GM19324 (cell line): ENCODE results near the gene VIT.
"Not testable (repeated sequence)": the region's sequence is repeated elsewhere in the genome, so short reads cannot be mapped to it uniquely, and the experiment has no call there.

Experiments used
- ATAC-seq: cut with Tn5 transposase; IDR thresholded peaks from one replicate; pipeline ENCODE4 v1.9.1; 2021; ENCODE audit warnings: mild to moderate bottlenecking, moderate library complexity; ENCODE audit not compliant: unreplicated experiment, low FRiP score

VIT gene

DNA sequence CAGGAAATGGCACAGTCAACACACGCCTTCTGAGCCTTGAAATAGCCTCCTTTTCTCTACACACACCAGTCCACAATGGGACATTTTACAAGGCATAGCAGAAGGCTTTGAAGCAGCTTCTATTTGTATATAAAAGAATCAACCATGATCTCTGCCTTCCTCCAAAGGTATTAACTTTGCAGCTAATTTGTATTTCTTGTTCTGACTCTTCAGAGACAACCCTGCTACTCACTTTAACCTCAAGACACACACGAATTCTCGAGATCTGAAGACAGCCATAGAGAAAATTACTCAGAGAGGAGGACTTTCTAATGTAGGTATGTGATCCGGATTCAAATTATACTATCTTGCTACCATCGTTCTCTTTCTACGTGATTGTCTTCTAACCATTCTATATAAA is 104.6 kb downstream of the VIT start:
- ATAC-seq = no peak

DNA sequence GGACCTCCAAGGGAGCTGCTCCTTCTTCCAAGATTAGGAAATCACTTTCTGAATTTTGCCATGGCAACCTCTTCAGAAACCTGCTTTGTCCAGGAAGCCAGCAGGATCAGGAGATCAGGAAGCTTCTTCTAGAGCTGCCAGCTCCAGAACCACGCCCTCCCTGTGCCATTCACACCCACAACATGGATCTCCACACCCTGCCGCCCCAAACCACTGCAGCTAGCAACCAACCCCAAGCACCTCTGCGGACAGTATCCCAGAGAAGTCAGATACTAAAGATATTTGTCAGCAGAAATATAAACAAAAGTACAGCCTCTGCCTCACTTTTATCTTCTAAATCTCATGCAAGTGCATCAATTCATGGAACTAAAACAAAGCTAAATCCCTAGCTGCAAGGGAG is 106.4 kb downstream of the VIT start:
- ATAC-seq = no peak

DNA sequence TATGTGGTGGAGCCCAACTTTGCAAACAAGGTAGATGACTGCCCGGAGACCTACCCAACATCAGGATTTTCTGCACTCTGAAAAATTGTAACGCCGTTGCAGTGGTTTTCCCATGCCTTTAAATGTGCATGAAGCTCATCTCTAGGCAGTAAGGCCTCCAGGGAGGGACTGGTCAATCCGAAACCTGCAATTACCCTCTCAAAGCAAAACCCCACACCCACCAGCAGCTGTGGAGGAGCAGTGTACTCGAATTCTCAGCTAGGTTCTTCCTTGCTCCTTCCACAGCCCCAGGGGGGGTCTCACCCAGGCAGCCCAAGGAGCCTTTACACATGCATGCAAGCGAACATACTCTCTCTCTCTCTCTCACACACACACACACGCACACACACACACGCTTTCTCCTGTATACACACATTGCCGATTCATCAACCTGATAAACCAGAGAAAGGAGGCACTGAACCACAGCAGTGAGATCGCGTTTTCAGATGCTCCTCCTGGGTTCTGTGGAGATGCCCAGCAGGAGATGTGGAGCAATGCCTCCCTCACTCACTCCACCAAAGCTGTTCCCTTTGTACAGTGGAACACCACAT is 109.2 kb downstream of the VIT start:
- ATAC-seq = no peak

DNA sequence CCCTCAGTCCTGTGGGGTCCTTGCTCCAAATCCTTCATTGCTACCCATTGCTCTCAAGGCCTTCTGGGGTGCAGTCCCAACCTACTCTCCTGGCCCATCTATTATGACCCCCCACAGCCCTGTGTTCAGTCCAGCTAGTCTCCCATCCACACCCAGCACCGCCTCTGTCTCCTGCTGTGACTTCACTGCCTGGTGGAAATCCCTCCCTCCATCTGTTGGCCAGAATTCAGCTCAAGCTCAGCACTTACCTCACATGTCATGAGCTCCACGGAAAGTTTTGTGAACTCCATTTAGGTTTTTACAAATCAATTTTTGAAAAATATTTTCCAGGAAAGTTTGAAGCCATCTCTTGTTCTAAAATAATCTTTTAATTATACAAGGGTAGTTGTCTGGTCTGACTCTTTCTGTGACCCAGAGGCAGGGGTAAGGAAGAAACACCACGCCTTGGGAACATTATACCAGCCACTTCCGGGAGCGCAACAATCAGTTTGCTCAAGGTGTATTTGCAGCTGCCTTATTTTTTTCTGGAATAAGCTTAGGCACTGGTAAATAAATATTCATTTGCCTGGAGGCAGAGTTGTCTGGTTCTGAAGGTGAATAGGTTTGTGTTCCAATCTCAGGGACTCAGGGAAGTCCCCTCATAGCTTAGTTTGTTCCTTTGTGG is 110.8 kb downstream of the VIT start:
- no peak for ATAC-seq

DNA sequence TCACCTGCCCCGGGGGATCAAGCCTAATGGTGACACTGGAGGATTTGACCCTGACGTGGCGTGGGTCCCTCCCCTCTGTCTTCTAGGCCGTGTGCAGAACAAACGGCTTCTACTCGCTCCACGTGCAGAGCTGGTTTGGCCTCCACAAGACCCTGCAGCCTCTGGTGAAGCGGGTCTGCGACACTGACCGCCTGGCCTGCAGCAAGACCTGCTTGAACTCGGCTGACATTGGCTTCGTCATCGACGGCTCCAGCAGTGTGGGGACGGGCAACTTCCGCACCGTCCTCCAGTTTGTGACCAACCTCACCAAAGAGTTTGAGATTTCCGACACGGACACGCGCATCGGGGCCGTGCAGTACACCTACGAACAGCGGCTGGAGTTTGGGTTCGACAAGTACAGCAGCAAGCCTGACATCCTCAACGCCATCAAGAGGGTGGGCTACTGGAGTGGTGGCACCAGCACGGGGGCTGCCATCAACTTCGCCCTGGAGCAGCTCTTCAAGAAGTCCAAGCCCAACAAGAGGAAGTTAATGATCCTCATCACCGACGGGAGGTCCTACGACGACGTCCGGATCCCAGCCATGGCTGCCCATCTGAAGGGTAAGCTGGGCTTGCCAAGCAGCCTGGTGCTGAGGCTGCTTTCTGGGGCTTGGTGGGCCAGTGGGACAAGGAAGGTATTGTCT is 112.0 kb downstream of the VIT start:
- ATAC-seq = no peak

DNA sequence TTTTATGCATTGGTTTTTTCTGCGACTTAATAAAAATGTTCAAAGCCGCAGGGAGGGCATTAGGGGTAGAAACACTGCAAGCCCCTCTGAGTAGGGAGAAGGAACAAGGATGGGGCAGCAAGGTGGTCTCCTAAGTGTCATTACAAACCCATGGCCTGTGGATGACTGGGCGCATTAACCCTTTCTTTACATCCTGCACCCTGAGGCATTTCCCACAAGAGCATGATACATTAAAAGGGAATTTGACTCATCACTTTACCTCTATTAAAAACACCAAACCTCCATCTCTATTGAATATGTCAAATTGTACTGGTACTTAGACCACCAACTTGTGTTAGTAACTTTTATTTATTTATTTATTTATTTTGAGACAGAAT is 112.5 kb downstream of the VIT start:
- ATAC-seq = no peak

DNA sequence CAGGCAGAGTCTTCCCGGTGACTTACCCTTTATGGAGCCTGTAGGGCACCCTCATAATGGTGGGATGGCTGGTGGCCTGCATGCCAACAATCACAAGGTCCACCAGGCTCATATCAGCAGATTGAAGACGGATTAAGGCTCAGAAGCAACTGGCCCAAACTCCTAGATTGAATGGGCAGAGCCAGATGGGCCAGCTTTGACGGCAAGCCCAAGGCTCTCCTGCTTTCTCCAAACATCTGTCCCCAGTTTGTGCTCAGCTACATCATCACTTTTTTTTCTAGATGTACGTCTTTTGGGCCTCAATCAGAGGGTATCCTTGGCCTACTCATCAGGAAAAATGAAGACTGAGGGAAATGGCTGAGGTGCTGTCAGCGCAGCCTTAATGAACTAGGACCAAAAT is 114.6 kb downstream of the VIT start:
- no peak for ATAC-seq

DNA sequence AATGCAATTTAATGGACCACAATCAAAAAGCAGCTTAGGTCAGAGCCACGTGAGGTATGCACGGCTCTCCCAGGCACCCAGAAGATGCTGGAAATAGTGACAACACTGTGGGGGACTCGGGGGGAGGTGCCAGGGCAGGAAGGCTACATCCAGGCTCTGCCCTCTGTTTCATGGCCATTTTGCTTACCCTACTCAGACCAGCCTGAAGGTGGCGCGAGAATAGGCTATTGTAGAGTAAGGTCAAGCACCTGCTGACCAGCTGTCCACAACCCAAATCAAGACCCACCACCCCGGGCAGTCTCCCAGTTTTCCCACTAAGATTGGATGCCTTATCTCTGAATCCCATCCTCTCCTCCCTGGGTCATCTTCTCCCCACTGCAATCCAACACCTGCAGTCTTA is 115.7 kb downstream of the VIT start:
- no peak for ATAC-seq

DNA sequence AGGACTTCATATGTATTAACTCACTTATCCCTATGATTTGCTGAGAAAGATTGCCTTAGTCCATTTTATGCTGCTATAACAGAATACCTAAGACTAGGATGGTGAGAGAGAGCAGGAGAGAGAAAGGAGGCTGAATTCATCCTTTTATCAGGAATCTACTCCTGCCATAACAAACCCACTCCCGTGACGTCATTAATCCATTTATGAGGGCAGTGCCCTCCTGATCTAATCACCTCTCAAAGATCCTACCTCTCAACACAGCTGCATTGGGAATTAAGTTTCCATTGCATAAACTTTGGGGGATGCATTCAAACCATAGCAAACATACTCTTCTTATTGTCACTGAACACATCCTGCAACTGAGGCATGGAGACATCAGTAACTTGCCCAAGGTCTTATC is 122.0 kb downstream of the VIT start:
- ATAC-seq = no peak

DNA sequence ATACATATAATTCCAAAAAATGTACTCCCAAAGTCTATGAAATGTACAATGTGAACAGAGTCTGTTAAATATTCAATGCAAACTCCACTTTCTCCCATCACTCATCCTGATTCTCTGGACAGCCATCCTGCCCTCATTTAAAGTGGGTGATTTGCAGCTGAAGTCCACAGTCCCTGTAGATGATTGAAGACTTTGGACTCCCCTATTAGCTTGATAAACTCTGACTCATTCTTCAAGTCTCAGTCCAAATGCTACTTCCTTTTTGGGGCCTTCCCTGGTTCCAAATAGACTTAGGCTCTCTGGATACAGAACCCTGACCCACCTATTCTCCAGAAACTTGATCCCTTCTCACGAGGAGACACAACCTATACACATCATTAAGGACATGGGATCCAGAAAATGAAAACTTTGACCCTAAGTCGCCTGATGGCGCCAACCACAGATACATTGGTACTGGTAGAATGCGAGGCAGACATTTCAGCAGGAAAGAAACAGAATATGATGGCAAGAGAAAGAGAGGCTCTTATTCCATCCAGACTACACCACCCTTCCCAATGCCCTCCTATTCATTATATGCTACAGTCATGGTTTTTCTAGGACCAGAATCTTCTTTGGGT is 122.7 kb downstream of the VIT start:
- no peak for ATAC-seq

DNA sequence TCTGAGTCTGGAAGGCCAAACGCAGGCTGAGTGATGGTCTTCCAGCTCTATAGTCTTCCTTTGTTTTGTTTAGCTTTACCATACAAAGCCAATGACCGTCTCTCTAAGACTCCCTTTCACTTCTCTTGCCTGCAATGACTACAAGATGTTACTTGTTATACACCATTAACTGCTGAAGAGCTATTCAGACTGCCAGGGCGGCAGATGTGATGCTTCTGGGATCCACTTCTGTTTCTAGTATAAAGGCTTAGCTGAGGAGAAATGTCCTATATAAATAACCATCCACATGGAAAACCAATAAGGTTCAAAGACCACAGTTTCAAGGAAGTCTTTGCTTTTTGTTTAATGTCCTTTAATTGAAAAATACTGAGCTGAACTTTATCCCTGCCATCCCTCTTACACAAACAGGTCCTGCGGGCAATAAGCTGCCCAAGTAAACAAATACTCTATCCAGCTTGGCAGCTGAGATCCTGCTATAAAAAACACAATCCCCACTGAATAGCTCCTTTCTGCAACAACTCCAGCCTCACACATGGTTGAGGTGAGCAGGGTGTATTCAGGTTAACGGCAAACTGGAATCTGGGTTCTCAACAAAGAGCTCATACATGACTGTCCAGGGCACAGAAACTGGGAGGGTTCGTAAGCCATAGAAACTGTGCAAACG is 124.6 kb downstream of the VIT start:
- ATAC-seq = no peak

DNA sequence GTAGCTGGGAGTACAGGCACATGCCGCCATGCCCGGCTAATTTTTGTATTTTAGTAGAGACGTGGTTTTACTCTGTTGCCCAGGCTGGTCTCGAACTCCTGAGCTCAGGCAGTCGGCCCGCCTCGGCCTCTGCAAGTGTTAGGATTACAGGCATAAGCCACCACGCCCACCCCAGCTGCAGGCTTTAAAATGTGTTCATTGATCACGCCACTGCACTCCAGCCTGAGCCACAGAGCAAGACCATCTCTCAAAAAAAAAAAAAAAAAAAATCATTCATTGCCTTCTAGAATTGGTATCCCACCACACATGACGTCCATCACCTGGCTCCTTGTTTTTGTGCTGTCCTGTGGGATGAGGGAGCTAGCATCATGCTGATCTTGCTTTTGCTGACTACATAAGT is 127.4 kb downstream of the VIT start:
- ATAC-seq = no peak

DNA sequence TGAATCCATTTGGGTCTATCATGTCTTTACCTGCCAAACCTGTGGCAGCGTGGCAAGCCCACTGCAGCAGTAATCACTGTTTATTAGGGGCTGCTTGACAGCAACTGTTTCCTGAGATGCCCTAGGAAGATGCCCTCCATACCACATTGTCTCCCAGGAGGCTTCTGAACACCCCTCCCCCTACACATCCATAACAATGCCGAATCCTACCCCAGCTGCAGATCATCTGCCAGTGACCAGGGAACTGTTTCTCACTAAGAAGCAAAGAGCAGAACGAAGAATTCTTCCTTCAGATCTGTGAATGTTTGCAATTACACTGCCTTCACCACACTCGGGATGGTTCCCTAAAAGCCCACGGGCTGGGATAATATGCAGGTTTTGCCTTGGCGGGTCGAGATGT is 127.8 kb downstream of the VIT start:
- no peak for ATAC-seq

DNA sequence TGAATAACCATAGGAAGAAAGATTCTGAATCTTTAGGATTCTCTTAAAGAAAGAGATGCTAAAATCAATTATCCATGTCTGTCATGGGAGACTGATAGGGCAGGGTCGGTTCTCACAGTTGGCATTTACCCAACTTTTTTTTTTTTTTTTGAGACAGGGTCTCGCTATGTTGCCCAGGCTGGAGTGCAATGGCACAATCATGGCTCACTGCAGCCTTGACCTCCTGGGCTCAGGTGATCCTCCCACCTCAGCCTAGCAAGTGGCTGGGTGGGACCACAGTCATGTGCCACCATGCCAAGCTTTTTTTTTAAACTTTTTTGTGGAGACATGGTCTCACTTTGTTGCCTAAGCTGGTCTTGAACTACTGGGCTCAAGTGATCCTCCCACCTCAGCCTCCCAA is 128.2 kb downstream of the VIT start:
- ATAC-seq = not testable (repeated sequence)

DNA sequence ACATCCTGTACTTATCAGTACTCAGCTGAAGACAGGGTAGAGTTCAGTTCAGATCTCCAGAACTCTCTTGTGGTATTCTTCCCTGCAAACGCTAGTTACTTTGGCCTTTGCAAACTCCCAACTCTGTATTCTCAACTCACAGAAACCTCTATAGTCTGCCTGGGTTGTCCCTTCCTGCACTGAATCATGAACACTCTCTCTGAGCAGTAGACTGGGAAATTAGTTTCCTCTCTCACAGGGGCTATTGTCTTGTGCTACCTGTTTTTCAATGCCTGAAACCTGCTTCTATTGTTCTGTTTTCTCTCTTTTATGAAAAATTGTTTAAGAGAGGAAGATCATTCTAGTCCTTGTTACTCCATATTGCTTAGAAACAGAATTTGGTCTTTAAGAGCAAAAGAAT is 134.7 kb downstream of the VIT start:
- no peak for ATAC-seq

DNA sequence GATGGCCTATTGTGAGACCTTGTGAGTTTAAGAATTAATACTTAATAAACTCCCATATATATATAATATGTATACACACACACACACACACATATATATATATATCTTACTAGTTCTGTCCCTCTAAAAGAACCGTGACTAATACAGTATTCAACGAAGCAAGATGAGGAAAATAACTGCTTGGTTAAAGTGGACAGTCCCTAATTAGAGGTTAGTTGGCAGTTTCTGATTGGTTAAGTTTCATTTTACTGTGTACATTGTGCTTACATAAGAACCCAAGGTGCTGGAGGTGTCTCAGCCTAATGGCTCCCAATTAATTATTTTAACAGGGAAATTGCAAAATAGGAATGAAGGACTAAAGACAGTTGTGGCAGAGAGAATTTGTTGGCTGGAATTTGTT is 137.7 kb downstream of the VIT start:
- no peak for ATAC-seq

DNA sequence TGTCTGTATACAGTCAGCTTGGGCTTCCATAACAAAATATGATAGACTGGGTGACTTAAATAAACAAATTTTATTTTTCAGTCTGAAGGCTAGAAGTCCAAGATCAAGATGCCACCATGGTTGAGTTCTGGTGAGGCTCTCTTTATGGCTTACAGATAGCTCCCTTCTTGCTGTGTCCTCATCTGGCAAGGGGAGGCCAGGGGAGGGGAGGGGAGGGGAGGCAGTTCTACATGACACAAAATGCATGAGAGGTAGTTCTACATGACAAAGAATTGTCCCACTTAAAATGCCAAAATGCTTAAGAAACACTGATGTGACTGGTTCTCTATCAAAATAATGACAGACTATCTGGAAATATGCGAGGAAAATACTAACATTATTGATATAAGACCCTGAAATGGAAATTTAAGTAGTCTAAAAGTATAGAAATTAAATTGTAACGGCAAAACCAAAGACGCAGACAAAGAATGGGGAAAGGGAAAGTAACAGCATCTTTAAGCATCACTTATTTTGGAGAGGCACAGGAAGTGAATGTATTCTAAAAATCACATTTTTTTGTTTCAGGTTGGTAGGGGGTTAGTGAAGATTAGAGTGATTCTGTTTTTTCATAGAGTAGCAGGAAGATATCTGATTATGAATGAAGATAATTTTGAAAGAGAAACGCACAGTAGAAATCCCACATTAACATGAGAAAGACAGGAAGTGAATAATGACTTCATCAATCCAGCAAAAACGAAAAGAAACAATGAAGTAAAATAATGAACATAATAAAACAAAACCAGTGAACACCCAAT is 138.4 kb downstream of the VIT start:
- ATAC-seq = no peak

DNA sequence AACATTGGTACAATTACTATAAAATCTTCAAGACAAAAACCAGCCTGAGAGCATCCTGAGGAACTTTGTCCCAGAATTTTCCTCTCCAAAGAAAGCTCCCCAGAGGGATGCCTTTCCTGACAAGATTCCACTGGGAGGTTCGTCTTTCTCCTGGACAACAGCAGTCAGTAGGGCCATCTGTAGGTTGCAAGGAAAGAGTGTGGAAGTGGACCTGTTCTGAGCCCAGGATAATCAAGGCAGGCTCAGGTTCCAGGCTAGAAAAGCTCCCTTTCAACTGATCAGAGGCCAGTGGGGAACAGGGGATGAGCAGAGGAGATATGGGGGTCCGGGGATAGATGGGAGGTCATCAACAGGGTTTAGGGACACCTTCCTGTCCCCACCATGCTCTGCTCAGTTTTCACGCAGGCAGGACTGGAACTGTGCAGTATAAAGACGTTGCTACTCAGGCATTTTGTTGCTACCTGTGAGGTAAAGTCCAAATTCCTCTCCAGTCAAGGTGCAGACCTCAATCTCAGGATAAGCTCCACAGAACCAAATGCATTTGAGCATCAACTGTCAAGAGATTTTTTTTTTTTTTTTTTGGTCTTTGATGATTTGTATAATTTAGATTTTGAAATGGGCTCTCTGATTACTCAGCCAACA is 143.6 kb downstream of the VIT start:
- ATAC-seq = no peak

DNA sequence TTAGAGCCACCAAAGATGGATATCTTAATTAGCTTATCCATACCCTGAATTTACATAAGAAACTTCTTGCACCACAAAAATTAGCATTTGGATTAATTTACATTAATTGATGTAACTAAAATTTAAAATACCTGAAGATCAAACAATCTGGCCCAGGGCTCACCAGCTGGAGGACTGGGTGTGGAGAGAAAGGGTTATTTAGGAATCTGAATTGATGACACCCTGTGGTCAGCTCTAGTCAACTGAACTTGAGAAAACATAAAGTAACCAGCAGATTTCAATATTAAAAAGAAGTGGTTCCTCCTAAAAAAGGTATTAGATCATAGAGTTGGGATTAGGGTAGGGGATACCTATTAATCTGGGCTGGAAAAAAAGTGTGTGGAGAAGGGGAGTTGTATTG is 147.3 kb downstream of the VIT start:
- no peak for ATAC-seq

DNA sequence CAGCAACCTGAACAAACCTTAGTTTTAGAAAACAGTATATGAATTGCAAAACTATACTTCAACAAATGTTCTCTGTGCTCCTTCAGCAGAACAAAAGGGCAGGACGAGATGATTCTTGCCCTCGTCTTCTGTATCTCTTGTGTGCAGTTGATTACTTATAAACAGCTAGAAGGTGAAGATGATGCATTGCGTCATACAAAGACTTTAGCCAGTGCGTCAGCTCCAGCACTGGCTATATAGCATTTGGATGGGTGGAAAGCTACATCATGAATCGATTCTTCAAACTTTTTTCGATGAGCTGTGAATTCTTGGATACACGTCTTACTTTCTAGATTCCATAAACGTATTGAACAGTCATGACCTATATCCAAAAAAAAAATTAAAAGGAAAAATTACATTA is 152.8 kb downstream of the VIT start:
- no peak for ATAC-seq
